Measurements from ENCODE around the gene MROH2B.

MROH2B gene

GRCh38 chr5:40962207-40962955 is 108.8 kb downstream of the MROH2B start:
- H3K27me3 ChIP-seq (ENCODE audit: low read depth, low read length) = no peaks in the 10 kb centered on the region
- no peak overlapping the region for H3K27ac ChIP-seq (ENCODE audit: low read length)
- H3K4me1 ChIP-seq (ENCODE audit: control insufficient read depth in 1 of 2, insufficient read depth in 2 of 2, low read length in 2 of 2) = no peaks in the 10 kb centered on the region
- H3K9me3 ChIP-seq (ENCODE audit: control insufficient read depth in 1 of 2, low read length in 2 of 2) = peaks cover 4 to 11% of the 10 kb centered on the region in 2 donors
- H3K36me3 ChIP-seq (ENCODE audit: control insufficient read depth in 1 of 2, insufficient read depth in 2 of 2, low read length in 2 of 2) = peaks cover 0 to 5% of the 10 kb centered on the region in 2 donors
- H3K4me3 ChIP-seq (ENCODE audit: low read depth in 1 of 2, low read length in 2 of 2) = no peak overlapping the region

DNA sequence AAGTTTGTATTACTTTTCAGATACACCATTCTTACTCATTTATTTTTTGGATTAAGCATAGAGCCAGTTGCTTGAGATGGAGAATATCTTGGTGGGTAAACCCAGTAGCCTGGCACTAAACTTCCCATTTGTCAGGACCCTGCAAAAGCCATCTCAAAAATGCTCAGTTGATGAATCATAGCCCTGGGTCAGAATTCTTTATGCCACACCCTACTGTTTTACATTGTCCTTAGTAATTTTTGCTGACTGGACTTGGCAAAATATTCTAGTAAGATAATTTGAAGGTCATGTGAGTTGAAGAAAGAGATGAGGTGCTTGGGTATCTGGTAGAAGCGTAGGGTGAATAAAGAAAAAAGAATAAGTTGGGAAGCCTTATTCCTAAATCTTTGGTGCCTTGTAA is 111.1 kb downstream of the MROH2B start:
- H3K36me3 ChIP-seq (ENCODE audit: control insufficient read depth in 1 of 2, insufficient read depth in 2 of 2, low read length in 2 of 2) = peaks cover 0 to 5% of the 10 kb centered on the region in 2 donors
- H3K27me3 ChIP-seq (ENCODE audit: low read depth, low read length) = no peaks in the 10 kb centered on the region
- no peak overlapping the region for H3K27ac ChIP-seq (ENCODE audit: low read length)
- H3K9me3 ChIP-seq (ENCODE audit: control insufficient read depth in 1 of 2, low read length in 2 of 2) = peaks cover 4 to 11% of the 10 kb centered on the region in 2 donors
- no peak overlapping the region for H3K4me3 ChIP-seq (ENCODE audit: low read depth in 1 of 2, low read length in 2 of 2)
- no peaks in the 10 kb centered on the region for H3K4me1 ChIP-seq (ENCODE audit: control insufficient read depth in 1 of 2, insufficient read depth in 2 of 2, low read length in 2 of 2)

DNA sequence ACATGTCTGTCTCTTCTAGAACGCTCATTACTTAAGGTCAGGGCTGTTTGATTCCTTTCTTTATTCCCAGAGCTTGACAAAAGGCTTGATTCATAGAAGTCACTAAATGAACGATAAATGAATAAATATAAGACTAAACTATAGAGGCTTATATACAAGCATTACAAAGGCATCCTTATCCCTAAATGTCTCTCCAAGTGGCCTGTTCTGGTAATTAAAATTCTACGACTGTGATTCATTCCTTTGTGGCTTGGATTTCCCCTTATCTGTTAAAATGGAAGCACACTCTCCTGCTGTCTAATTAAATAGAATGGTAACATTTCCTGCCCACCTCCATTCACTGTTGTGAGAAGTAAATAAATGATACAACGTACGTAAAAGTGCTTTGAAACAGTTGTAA is 112.3 kb downstream of the MROH2B start:
- H3K36me3 ChIP-seq (ENCODE audit: control insufficient read depth in 1 of 2, insufficient read depth in 2 of 2, low read length in 2 of 2) = peaks cover 0 to 5% of the 10 kb centered on the region in 2 donors
- no peak overlapping the region for H3K27ac ChIP-seq (ENCODE audit: low read length)
- H3K4me3 ChIP-seq (ENCODE audit: low read depth in 1 of 2, low read length in 2 of 2) = no peak overlapping the region
- peaks cover 4 to 11% of the 10 kb centered on the region in 2 donors for H3K9me3 ChIP-seq (ENCODE audit: control insufficient read depth in 1 of 2, low read length in 2 of 2)
- no peaks in the 10 kb centered on the region for H3K4me1 ChIP-seq (ENCODE audit: control insufficient read depth in 1 of 2, insufficient read depth in 2 of 2, low read length in 2 of 2)
- H3K27me3 ChIP-seq (ENCODE audit: low read depth, low read length) = no peaks in the 10 kb centered on the region

DNA sequence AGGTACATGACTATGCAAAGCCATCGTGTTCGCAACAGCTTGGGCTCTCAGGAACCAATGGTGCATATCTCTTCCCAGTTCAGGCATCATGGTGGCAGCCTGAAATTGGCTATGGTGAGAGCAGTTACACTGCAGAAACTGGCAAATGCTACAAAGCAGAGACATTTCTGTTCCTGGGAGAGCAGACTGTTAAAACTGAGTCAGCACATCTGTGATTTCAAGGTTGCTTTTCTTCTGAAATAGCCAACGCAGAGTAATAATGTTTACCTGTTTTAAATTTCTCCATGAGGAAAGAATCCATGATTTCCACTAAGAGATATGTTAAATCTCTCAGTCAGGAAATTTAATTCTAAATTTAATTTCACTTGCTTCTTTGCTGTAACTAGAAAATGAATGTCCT is 114.1 kb downstream of the MROH2B start:
- Histone ChIP-seq H3K9me3 (ENCODE audit: control insufficient read depth in 1 of 2, low read length in 2 of 2) (peaks cover 4 to 11% of the 10 kb centered on the region in 2 donors), H3K27ac (ENCODE audit: low read length) (no peak overlapping the region), H3K4me1 (ENCODE audit: control insufficient read depth in 1 of 2, insufficient read depth in 2 of 2, low read length in 2 of 2) (no peaks in the 10 kb centered on the region), H3K36me3 (ENCODE audit: control insufficient read depth in 1 of 2, insufficient read depth in 2 of 2, low read length in 2 of 2) (peaks cover 0 to 5% of the 10 kb centered on the region in 2 donors), H3K27me3 (ENCODE audit: low read depth, low read length) (no peaks in the 10 kb centered on the region), H3K4me3 (ENCODE audit: low read depth in 1 of 2, low read length in 2 of 2) (no peak overlapping the region)

- H3K27ac ChIP-seq (ENCODE audit: low read length) = no peak overlapping the region
- H3K27me3 ChIP-seq (ENCODE audit: low read depth, low read length) = no peaks in the 10 kb centered on the region
- H3K36me3 ChIP-seq (ENCODE audit: control insufficient read depth in 1 of 2, insufficient read depth in 2 of 2, low read length in 2 of 2) = peaks cover 0 to 5% of the 10 kb centered on the region in 2 donors
- no peaks in the 10 kb centered on the region for H3K4me1 ChIP-seq (ENCODE audit: control insufficient read depth in 1 of 2, insufficient read depth in 2 of 2, low read length in 2 of 2)
- peaks cover 4 to 11% of the 10 kb centered on the region in 2 donors for H3K9me3 ChIP-seq (ENCODE audit: control insufficient read depth in 1 of 2, low read length in 2 of 2)
- no peak overlapping the region for H3K4me3 ChIP-seq (ENCODE audit: low read depth in 1 of 2, low read length in 2 of 2)
Observed at GRCh38 chr5:40955313-40955712, 115.8 kb downstream of the MROH2B start.

All from muscle layer of duodenum (tissue), 2 donors.